Naive thymus-derived CD4-positive, alpha-beta T cell (primary cell): Measurements from ENCODE around the gene CCNJL. TPM values are rescaled to one million over a fixed set of nuclear protein-coding genes. Genes with fewer than 3 reads are reported as not detected.
"Not testable (repeated sequence)": the region's sequence is repeated elsewhere in the genome, so short reads cannot be mapped to it uniquely, and the experiment has no call there.

ENCODE experiments used
- ATAC-seq: fragments of 150-1000 bp; cut with Tn5 transposase; 2 replicates; pipeline ENCODE4 v1.10.0; 2021; ENCODE audit warnings: mild to moderate bottlenecking, moderate library complexity
- CTCF ChIA-PET: fragments of 350-600 bp; sonication (Branson Sonifier 250); formaldehyde crosslinking; loops from one replicate; lab custom pipeline; 2021; ENCODE audit warnings: antibody characterized with exemption; lab: Charles Lee
- POLR2A ChIA-PET: fragments of 350-600 bp; sonication (Branson Sonifier 250); formaldehyde crosslinking; loops from one replicate; lab custom pipeline; 2021; ENCODE audit warnings: antibody characterized with exemption, inconsistent platforms; lab: Charles Lee
- DNase-seq, 9 donors: peaks; one replicate each; pipeline versions ENCODE4 v3.0.0 to v3.0.0-alpha.2; 2020 to 2022; ENCODE audit warnings: mixed read lengths in 1 of 9
- H3K27ac ChIP-seq: one replicate; pipeline ENCODE4 v1.7.0; 2013; ENCODE audit warnings: mild to moderate bottlenecking, low read depth, low read length, moderate library complexity
- H3K27me3 ChIP-seq, 2 donors: one replicate each; pipeline ENCODE4 v1.7.0; 2013; ENCODE audit warnings: low read length in 2 of 2, mild to moderate bottlenecking in 2 of 2, moderate library complexity in 2 of 2; ENCODE audit not compliant: control insufficient read depth in 2 of 2, insufficient read depth in 2 of 2
- H3K36me3 ChIP-seq, 3 experiments: 1 replicate in 2 of 3; 2 replicates in 1 of 3; pipeline ENCODE4 v1.7.0; 2013; ENCODE audit warnings: low read length in 3 of 3, mild to moderate bottlenecking in 3 of 3, moderate library complexity in 1 of 3; ENCODE audit not compliant: insufficient read depth in 3 of 3, control insufficient read depth in 2 of 3
- H3K4me1 ChIP-seq, 2 donors: one replicate each; pipeline ENCODE4 v1.7.0; 2013; ENCODE audit warnings: low read length in 2 of 2, mild to moderate bottlenecking in 2 of 2, moderate library complexity in 1 of 2; ENCODE audit not compliant: control insufficient read depth in 2 of 2, insufficient read depth in 2 of 2
- H3K4me3 ChIP-seq: 2 replicates; pipeline ENCODE4 v1.7.0; 2013; ENCODE audit warnings: mild to moderate bottlenecking, low read length
- H3K9me3 ChIP-seq, 3 experiments: 1 replicate in 2 of 3; 2 replicates in 1 of 3; pipeline ENCODE4 v1.7.0; 2013; ENCODE audit warnings: low read length in 3 of 3; ENCODE audit not compliant: control insufficient read depth in 2 of 3
- H3K27ac Mint-ChIP-seq, 9 donors: one replicate each; pipeline ENCODE4 v1.8.0; 2020 to 2022; ENCODE audit warnings: mixed read lengths in 9 of 9, mild to moderate bottlenecking in 8 of 9, moderate library complexity in 5 of 9, inconsistent platforms in 2 of 9
- H3K27me3 Mint-ChIP-seq, 5 donors: one replicate each; pipeline ENCODE4 v1.8.0; 2021 to 2022; ENCODE audit warnings: mixed read lengths in 5 of 5, mild to moderate bottlenecking in 1 of 5
- H3K36me3 Mint-ChIP-seq, 5 donors: one replicate each; pipeline ENCODE4 v1.8.0; 2020 to 2022; ENCODE audit warnings: mixed read lengths in 5 of 5, mild to moderate bottlenecking in 3 of 5, inconsistent platforms in 1 of 5
- H3K4me1 Mint-ChIP-seq, 7 donors: one replicate each; pipeline ENCODE4 v1.8.0; 2020 to 2022; ENCODE audit warnings: mixed read lengths in 7 of 7, mild to moderate bottlenecking in 3 of 7, inconsistent platforms in 1 of 7
- H3K4me3 Mint-ChIP-seq, 10 donors: one replicate each; pipeline ENCODE4 v1.8.0; 2020 to 2022; ENCODE audit warnings: mild to moderate bottlenecking in 10 of 10, mixed read lengths in 10 of 10, moderate library complexity in 6 of 10, inconsistent platforms in 2 of 10
- H3K9me3 Mint-ChIP-seq, 11 donors: one replicate each; pipeline ENCODE4 v1.8.0; 2020 to 2022; ENCODE audit warnings: mixed read lengths in 11 of 11, mild to moderate bottlenecking in 4 of 11, inconsistent platforms in 1 of 11, moderate library complexity in 1 of 11
- intact Hi-C, 2 donors: fragments of 100-400 bp; cut with micrococcal nuclease; formaldehyde crosslinking; loops; one replicate each; pipeline ENCODE4 v1.15.1; 2023
- polyA plus RNA-seq, 2 donors: library from polyadenylated mRNA; unstranded; fragments of 300-500 nt; fragmentation: Illumina TruSeq; gene quantifications; one replicate each; pipeline ENCODE4 v1.2.3, GENCODE V29; 2021
- total RNA-seq, 6 experiments: library from RNA in 5 of 6; stranded (reverse) in 5 of 6; gene quantifications; 1 replicate in 5 of 6; 2 replicates in 1 of 6; pipeline ENCODE4 v1.2.3 and lab custom pipeline; 2021 to 2026

The CCNJL gene
- total and polyA plus RNA-seq, 7 experiments from 2014 or later, result 0.42 to 2.3 TPM; not detected in 5

DNA sequence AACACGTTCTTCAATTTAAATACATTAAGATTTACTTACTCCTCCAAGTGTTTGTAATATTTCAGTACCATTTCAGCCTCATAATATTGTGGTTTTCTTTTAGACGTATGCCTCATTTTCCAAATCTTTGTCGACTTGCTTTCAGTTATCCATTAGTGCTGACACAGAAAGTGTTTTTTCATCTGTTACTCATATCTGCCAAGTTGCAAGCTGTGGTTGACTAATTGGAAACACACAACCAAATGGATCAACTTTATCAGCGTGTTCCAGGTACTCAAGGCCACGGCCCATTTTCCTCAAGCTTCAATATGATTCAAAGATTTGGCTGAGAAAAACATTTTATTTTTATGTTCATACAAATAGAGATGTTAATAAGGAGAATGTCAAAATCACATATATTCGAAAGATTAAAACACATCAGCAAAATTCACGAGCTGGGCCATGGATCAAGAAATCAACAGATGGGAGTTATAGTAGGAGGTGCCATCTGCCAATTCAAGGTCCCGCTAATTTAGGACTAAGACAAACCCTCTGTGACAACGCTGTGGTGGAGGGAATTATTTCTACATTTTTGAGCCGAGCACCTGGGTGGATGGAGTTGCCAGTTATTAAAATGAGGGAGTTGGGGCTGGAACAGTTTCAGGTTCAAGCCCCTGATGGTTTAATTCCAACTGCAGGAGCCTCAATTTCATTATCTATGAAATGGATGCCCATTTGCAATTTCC is 27.2 kb upstream of the CCNJL start:
- DNase-seq (no peak), ATAC-seq (no peak)
- Mint-ChIP-seq H3K4me3 (no peak overlapping the region), H3K27ac (no peak overlapping the region), H3K4me1 (no peaks in the 10 kb centered on the region), H3K9me3 (no peaks in the 10 kb centered on the region), H3K36me3 (no peaks in the 10 kb centered on the region), H3K27me3 (peaks cover 0 to 4% (median 2%) of the 10 kb centered on the region in 5 donors)
- intact Hi-C loops, result loop anchor here in 1 of 2 donors (10.0 kb wide), 2 partner anchors 895 to 1055 kb away; no protein-coding TSS in a partner anchor
- ChIA-PET POLR2A (no interaction called here), CTCF (interaction anchor here (0.5 kb wide), 1 partner anchor 332 kb away, joined by 6 read pairs; no protein-coding TSS in a partner anchor)
- Histone ChIP-seq H3K36me3 (no peaks in the 10 kb centered on the region), H3K4me1 (no peaks in the 10 kb centered on the region), H3K27me3 (no peaks in the 10 kb centered on the region), H3K27ac (no peak overlapping the region), H3K4me3 (no peak overlapping the region), H3K9me3 (no peaks in the 10 kb centered on the region)

DNA sequence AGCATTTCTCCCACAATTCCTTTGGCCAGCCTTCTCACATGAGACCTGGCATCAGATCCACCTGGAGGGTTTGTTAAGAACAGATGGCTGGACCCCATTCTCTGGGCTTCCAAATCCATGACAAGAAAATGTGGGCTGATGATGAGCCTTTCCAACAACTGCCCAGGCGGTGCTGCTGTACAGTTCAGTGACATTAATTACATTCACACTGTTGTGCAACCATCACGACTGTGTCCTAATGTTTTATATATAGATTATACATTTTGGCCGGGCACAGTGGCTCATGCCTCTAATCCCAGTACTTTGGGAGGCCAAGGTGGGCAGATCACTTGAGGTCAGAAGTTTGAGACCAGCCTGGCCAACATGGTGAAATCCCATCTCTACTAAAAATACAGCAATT is 22.4 kb upstream of the CCNJL start:
- CTCF ChIA-PET, H3K9me3 ChIP-seq, ATAC-seq, H3K4me3 ChIP-seq, H3K4me1 Mint-ChIP-seq, H3K27me3 ChIP-seq, H3K36me3 ChIP-seq, H3K4me1 ChIP-seq, H3K27me3 Mint-ChIP-seq, H3K27ac ChIP-seq, H3K27ac Mint-ChIP-seq, H3K9me3 Mint-ChIP-seq, H3K4me3 Mint-ChIP-seq, POLR2A ChIA-PET, intact Hi-C loops, H3K36me3 Mint-ChIP-seq, DNase-seq: not testable (repeated sequence)

DNA sequence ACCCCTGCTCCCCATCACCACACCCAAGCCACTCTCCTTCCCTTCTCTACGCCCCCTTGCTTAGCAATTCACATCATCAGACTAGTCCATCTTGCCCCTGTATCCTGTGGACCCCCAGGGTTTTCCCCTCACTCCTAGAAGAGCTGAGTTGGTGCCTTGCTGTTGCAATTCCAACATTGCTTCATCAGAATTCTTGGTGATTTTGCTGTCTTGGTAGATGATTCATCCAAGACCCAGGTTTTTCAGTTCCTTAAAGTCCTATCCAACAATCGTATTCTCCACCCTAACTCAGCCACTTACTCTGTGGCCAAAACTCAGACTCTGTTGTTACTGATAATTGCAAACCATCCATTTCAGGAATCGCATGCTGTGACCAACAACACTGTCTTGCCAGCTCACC is 21.4 kb upstream of the CCNJL start:
- Mint-ChIP-seq H3K9me3 (no peaks in the 10 kb centered on the region), H3K36me3 (no peaks in the 10 kb centered on the region), H3K4me3 (no peak overlapping the region), H3K27ac (no peak overlapping the region), H3K4me1 (peaks cover 0 to 10% (median 4%) of the 10 kb centered on the region in 7 donors), H3K27me3 (peaks cover 0 to 8% (median 4%) of the 10 kb centered on the region in 5 donors)
- no peaks in the 10 kb centered on the region for H3K36me3 ChIP-seq
- no peak overlapping the region for H3K4me3 ChIP-seq
- ChIA-PET POLR2A (no interaction called here), CTCF (no interaction called here)
- H3K27ac ChIP-seq, result no peak overlapping the region
- H3K9me3 ChIP-seq, result no peaks in the 10 kb centered on the region
- no peaks in the 10 kb centered on the region for H3K4me1 ChIP-seq
- intact Hi-C loops, result no loop called here
- ATAC-seq, result peak; percentile 79
- no peak for DNase-seq
- H3K27me3 ChIP-seq, result no peaks in the 10 kb centered on the region

DNA sequence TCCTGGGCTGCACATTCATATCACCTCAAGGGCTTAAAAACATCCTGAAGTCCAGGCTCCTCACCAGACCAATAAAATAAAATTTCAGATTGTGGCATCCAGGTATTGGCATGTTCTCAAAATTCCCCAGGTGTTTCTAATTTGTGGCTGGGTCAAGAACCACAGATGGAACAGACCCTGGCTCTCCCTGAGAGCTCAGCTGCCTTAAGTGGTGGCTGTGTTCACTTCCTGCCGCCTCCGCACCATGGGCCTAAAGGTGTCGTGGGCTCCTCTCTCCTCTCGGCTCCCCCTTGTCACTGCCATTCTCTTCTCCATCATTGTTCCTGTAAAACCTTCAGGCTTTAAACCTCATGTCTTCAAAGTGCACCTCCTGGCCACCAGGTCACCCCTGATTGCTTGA is 17.8 kb upstream of the CCNJL start:
- H3K27ac Mint-ChIP-seq, result peak overlapping the region in 1 of 9 donors; percentile 57
- ATAC-seq (no peak), DNase-seq (no peak)
- CTCF ChIA-PET, result interaction anchor here (0.6 kb wide), 1 partner anchor 1583 kb away, joined by 3 read pairs; no protein-coding TSS in a partner anchor
- H3K27me3 ChIP-seq, result no peaks in the 10 kb centered on the region
- intact Hi-C loops, result no loop called here
- no peaks in the 10 kb centered on the region for H3K9me3 ChIP-seq
- no peaks in the 10 kb centered on the region for H3K4me1 ChIP-seq
- no peaks in the 10 kb centered on the region for H3K36me3 ChIP-seq
- no peak overlapping the region for H3K4me3 Mint-ChIP-seq
- H3K9me3 Mint-ChIP-seq, result peaks cover 0 to 3% (median 0%) of the 10 kb centered on the region in 11 donors
- H3K27me3 Mint-ChIP-seq, result peaks cover 0 to 14% (median 4%) of the 10 kb centered on the region in 5 donors
- peaks cover 0 to 10% (median 4%) of the 10 kb centered on the region in 7 donors for H3K4me1 Mint-ChIP-seq
- POLR2A ChIA-PET, result no interaction called here
- no peak overlapping the region for H3K4me3 ChIP-seq
- no peak overlapping the region for H3K27ac ChIP-seq
- H3K36me3 Mint-ChIP-seq, result peaks cover 0 to 5% (median 0%) of the 10 kb centered on the region in 5 donors

DNA sequence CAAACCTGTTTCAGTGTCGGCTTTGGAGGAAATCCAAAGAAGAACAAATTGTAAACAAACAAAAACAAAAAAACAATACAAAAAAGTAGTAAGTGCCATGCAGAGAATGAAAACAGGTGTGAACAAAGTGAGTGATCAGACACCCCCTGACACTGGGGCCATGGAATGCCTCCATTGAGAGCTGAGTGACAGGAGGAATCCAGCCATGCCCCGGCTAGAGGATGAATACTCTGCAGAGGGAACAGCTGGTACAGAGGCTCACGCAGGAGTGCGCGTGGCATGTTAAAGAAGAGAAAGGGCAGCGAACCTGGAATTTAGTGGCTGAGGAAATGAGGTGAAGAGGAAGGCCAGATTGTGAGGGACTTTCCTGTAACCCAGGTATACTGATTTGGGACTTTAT is 15.5 kb upstream of the CCNJL start:
- Histone ChIP-seq H3K9me3 (no peaks in the 10 kb centered on the region), H3K4me3 (no peak overlapping the region), H3K27me3 (no peaks in the 10 kb centered on the region), H3K36me3 (no peaks in the 10 kb centered on the region), H3K4me1 (no peaks in the 10 kb centered on the region), H3K27ac (no peak overlapping the region)
- ATAC-seq, result no peak
- ChIA-PET POLR2A (no interaction called here), CTCF (no interaction called here)
- H3K4me1 Mint-ChIP-seq, result peaks cover 0 to 10% (median 4%) of the 10 kb centered on the region in 7 donors
- H3K27ac Mint-ChIP-seq, result no peak overlapping the region
- H3K9me3 Mint-ChIP-seq, result peaks cover 0 to 3% (median 0%) of the 10 kb centered on the region in 11 donors
- intact Hi-C loops, result no loop called here
- no peak overlapping the region for H3K4me3 Mint-ChIP-seq
- no peak for DNase-seq
- peaks cover 0 to 13% (median 0%) of the 10 kb centered on the region in 5 donors for H3K27me3 Mint-ChIP-seq
- H3K36me3 Mint-ChIP-seq, result peaks cover 0 to 5% (median 0%) of the 10 kb centered on the region in 5 donors

DNA sequence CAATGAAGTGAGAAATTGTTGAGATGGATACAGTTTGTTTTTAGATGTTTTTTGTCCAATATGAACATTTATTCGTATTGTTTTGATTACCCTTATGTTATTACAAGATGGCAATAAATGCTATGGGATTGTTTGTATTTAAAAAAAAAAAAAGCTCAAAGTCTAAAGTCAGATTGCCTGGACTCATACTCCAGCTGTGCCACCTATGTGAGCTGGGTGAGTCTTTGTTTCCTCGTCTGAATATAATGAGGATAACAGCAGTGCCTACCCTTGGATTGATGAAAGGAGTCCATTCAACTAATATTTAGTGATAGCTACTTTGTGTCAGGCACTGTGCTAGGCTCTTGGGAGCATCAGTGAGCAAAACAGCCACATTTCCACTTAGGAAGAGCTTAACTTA is 14.6 kb upstream of the CCNJL start:
- intact Hi-C loops, result no loop called here
- Histone ChIP-seq H3K4me1 (no peaks in the 10 kb centered on the region), H3K27me3 (no peaks in the 10 kb centered on the region), H3K4me3 (no peak overlapping the region), H3K9me3 (no peaks in the 10 kb centered on the region), H3K27ac (no peak overlapping the region), H3K36me3 (no peaks in the 10 kb centered on the region)
- POLR2A ChIA-PET, result no interaction called here
- no peak for ATAC-seq
- Mint-ChIP-seq H3K4me1 (peaks cover 0 to 10% (median 4%) of the 10 kb centered on the region in 7 donors), H3K9me3 (peaks cover 0 to 3% (median 0%) of the 10 kb centered on the region in 11 donors), H3K4me3 (no peak overlapping the region), H3K27me3 (peaks cover 0 to 14% (median 3%) of the 10 kb centered on the region in 5 donors), H3K36me3 (peaks cover 0 to 5% (median 0%) of the 10 kb centered on the region in 5 donors), H3K27ac (no peak overlapping the region)
- DNase-seq, result no peak
- CTCF ChIA-PET, result no interaction called here

DNA sequence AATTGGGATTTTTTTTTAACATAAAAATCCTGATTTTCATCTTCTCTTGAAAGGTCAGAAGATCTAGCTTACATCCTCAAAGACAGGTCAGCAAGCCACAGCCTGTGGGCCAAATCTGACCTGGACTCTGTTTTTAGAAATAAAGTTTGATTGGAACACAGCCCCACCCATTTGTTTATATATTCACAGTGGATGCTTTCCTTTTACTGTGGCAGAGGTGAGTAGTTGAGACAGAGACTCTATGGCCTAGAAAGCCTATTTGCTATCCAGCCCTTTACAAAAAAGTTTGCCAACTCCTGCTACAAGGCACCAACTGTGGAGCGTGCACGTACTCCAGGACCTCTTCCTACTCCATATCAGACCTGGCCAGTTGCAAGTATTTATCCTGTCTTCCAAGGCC is 13.4 kb upstream of the CCNJL start:
- H3K4me3 Mint-ChIP-seq, result no peak overlapping the region
- POLR2A ChIA-PET, result no interaction called here
- no peak for DNase-seq
- no peak overlapping the region for H3K27ac Mint-ChIP-seq
- intact Hi-C loops, result no loop called here
- H3K36me3 Mint-ChIP-seq, result peaks cover 0 to 5% (median 0%) of the 10 kb centered on the region in 5 donors
- no peak overlapping the region for H3K27ac ChIP-seq
- no peak for ATAC-seq
- peaks cover 0 to 3% (median 0%) of the 10 kb centered on the region in 11 donors for H3K9me3 Mint-ChIP-seq
- peaks cover 0 to 10% (median 4%) of the 10 kb centered on the region in 7 donors for H3K4me1 Mint-ChIP-seq
- H3K27me3 ChIP-seq, result no peaks in the 10 kb centered on the region
- CTCF ChIA-PET, result no interaction called here
- H3K4me3 ChIP-seq, result no peak overlapping the region
- H3K36me3 ChIP-seq, result no peaks in the 10 kb centered on the region
- H3K27me3 Mint-ChIP-seq, result peaks cover 0 to 25% (median 5%) of the 10 kb centered on the region in 5 donors
- no peaks in the 10 kb centered on the region for H3K9me3 ChIP-seq
- H3K4me1 ChIP-seq, result no peaks in the 10 kb centered on the region
